GM19240 (cell line): ENCODE results near the gene MTA1.

ENCODE experiments used
- DNase-seq: peaks from one replicate; pipeline ENCODE4 v3.0.0; 2011; ENCODE audit warnings: low spot score; ENCODE audit not compliant: insufficient read length

The MTA1 gene

GRCh38 chr14:105442125-105442524, 22.5 kb downstream of the MTA1 start:
- DNase-seq, result no peak

DNA sequence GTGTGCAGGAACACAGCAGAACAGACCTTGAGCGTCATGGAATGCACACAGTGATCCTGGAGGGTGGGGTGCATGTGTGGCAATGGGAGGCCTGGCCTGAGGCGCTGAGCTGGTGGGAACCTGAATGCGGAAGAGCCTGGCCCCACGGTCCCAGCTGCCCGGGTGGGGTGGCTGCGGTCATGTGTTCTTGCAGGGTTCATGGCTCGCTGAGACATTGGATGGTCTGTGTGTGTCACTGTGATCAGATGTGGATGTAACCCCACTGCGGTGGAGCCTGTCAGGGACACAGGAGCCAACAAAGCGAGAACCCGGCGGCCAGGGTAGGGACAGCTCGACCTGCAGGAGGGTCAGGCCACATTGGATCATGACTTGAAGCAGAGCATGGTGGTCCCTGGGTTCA, 23.2 kb downstream of the MTA1 start:
- DNase-seq, result no peak

DNA sequence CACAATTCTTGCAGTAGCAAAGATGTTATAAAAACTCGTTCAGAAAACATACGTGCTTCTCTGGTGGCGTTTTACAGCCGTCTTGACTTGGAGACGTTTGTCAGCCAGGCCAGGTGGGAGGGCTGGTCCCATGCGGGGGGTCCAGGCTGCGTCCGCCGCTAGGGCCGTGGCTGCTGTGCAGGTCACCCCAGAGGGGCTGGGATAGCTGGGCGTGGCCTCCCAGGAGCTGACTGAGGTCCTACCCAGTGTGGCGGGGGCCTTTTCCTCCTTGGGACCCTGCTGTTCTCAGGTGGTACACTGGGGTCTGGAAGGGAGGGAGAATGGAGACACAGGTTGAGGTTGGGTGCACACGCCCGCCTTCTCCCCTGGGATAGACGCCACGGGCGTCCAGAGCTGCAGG, 25.2 kb downstream of the MTA1 start:
- DNase-seq, result no peak

DNA sequence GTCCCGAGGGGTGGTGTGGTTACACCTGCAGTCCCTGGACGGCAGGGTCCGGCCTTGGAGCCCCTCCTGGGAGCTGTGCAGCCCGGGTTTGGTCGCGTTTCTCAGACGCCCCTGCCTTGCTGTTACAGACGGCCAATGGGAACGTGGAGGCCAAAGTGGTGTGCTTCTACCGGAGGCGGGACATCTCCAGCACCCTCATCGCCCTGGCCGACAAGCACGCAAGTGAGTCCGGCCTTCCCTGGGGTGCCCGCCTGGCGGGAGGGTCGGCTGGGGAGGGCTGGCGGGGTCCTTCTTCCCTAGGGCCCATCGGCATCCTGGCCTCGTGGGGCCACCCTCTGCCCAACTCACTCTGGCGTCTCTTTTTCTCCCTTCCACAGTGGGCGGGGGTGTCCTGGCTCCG, 25.7 kb downstream of the MTA1 start:
- no peak for DNase-seq

GRCh38 chr14:105445901-105446845, 26.5 kb downstream of the MTA1 start:
- no peak for DNase-seq

- DNase-seq, result no peak
Observed at GRCh38 chr14:105446971-105447370, 27.3 kb downstream of the MTA1 start.

DNA sequence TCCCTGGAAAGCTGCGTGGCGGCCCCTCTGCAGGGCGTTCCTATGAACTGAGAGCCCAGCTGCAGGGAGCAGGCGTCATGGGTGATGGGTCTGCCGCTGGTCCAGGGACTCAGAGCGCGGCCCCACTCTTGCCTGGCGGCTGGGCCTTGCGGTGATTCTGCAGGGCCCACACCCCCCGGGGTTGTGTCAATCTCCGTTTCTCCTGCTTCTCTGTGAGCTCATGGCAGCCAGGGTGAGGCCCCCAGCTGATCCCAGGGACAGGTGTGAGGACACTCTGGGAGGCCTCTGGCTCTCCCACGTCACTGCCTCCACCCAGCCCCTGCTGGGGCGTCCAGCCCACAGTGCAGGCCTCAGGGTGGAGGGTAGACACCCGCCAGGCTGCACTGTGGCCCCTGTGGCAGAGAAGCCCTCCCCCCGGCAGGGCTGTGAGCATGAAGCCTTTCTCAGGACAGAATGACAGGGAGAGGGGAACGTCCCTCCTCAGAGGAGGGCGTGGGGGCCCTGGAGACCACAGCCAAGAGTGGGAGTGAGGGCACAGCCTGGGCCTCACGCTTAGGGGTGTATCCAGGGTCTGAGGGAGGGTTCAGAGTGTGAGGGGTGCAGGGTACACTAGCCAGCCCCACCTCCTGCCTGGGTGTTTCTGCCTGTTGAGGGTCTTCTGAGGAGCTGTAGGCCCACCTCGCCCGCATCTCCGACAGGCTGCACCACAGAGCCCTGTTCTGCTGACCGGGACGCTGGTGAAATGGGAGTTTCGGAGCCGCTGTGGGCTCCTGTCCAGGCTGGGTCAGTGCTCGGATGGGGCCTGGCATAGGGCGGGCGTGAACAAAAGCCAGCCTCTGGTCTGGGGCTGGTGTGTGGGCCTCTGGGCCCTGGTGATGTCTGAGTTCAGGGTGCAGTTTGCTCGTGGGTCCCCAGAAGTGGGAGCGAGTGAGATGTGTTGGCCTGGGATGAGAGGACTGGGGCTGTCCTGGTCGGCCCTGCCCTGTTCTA, 28.3 kb downstream of the MTA1 start:
- no peak for DNase-seq

- peak; percentile 83 for DNase-seq
Observed at GRCh38 chr14:105448706-105449111, 29.1 kb downstream of the MTA1 start.

DNA sequence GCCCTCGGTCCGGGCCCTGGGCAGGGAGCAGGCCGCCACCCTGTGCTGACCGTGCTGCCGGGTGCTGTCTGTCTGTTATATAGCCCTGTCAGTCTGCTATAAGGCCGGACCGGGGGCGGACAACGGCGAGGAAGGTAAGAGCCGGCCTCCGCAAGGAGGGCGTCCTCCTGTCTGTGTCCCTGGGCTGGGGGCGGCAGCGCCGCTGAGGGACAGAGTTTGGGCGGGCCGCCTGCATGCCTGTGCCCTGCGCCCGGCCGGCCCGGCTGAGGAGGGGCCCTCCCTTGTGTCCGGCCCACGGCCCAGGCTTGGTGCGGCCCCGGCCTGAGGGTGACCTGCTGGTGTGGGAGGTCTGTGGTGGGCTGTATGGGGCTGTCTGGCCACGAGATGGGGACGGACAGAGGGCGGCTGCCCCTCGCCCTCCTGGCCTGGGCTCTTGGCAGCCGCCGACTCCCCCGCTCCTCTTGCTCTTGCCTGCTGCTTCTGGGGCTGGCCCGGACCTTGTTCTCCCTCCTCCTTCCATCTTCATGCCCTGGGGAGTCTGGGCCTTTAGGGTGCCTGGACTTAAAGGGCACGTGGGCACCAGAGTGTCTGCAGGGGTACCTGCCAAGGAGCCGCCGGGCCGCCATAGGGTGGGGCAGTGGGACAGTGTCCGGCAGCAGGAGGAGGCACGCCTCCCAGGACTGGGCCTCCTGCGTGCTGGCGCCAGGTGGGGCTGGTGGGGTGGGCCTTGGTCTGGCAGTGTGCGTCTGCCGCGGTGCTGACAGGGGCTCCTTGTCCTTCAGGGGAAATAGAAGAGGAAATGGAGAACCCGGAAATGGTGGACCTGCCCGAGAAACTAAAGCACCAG, 29.9 kb downstream of the MTA1 start:
- DNase-seq, result no peak

- DNase-seq, result no peak
Observed at GRCh38 chr14:105450123-105450505, 30.5 kb downstream of the MTA1 start.

DNA sequence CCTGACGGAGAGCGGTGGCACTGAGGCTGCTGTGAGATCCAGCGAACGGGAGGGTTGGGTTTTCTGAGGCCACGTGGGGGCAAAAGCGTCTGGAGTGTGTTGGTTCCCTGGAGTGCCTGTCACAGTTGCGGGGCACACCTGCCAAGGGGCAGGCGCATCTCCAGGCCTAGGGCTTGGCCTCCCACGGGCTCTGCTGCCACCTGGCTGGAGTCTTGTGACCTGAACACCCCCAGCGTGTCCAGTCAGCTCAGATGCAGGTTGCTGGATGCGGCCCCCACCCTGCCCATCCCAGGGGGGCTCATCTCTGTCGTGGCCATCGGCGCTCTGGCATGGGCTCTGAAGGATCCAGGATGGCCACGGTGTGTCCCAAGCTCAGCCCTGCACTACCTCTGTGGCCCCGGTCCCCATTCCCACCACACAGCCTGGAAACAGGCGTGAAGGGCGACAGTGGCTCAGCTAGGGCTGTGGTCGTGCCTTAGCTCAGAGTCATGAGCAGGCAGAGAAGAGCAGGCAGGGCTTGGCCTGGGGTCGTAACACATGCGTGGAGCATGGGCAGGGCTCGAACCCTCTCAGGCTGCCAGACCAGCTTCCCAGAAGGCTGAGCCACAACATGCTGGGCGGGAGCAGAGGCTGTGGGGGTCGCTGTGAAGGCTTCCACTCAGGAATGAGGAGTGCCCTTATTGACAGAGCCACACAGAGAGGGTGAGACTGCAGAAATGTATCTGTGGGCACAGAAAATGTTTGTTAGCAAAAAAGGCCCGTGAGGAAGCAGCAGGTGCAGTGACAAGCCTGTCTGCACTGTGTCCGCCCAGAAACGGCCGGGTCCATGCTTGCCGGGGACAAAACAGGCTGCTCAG, 31.5 kb downstream of the MTA1 start:
- DNase-seq, result no peak

DNA sequence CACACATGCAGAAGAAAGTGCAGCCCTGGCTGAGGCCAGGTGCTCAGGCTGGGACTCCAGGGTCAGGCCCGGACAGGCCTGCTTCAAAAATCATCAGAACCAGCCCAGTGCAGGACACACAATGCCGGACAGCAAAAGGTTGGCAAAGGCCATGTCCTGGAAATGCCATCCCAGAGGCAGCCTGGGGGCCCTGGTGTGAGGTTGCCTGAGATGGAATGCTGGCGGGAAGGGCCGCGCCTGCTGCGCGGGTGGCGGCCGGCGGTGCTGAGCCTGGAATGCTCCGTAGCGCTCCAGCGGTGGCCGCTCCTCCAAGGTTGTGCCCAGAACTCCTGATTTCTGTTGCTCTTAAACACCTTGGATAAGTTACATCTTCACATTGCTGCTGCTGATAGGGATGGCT, 33.3 kb downstream of the MTA1 start:
- DNase-seq, result no peak

- DNase-seq, result no peak
Observed at GRCh38 chr14:105453847-105454246, 34.2 kb downstream of the MTA1 start.

DNA sequence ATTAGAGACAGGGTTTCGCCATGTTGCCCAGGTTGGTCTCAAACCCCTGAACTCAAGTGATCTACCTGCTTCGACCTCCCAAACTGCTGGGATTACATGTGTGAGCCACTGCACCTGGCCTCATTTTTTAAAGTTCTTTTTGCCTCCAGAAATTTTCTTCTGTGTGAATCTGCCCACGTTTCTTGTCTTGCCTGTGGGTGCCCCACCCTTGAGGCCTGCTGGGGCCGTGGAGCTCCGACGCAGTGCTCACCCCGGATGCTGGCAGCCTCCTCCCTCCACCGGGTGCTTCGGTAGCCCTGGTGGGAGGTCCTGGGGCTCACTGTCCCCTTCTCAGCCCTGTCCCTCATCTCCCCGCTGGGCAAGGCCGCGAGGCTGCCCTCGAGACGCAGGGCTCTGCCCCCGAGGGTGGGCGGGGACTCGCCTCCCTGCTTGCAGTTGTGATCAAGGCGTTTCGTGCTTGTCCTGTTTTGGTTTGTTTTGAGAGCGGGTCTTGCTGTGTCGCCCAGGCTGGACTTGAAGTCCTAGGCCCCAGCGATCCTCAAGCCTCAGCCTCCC, 35.5 kb downstream of the MTA1 start:
- no peak for DNase-seq

GRCh38 chr14:105455766-105456660, 36.4 kb downstream of the MTA1 start:
- DNase-seq, result no peak

GRCh38 chr14:105456736-105457617, 37.4 kb downstream of the MTA1 start:
- DNase-seq, result no peak

GRCh38 chr14:105458010-105458409, 38.4 kb downstream of the MTA1 start:
- no peak for DNase-seq

GRCh38 chr14:105458571-105458970, 38.9 kb downstream of the MTA1 start:
- no peak for DNase-seq
